Measurements from ENCODE around the gene POMZP3.
"Not testable (repeated sequence)": the region's sequence is repeated elsewhere in the genome, so short reads cannot be mapped to it uniquely, and the experiment has no call there.

GRCh38 chr7:76626989-76627642 lies at the start of gene POMZP3:
- not testable (repeated sequence) for TF ChIP-seq CTCF (conservative IDR thresholded peaks at IDR 0.05; ENCODE audit: low read depth in 2 of 2)
- peak; percentile 86 for TF ChIP-seq CREB1 (CRISPR knock-in tag; IDR thresholded peaks at IDR 0.05; ENCODE audit: low read depth)
